ENCODE results near the gene KCTD12. TPM values are rescaled to one million over a fixed set of nuclear protein-coding genes. Genes with fewer than 3 reads are reported as not detected.

Gene KCTD12
- polyA plus RNA-seq, 1 donor (not counting 4 experiments of a cell fraction or from before 2014, with no cell fraction given), result 18.9 TPM

GRCh38 chr13:76872675-76873074 is 13.5 kb downstream of the KCTD12 start:
- H3K9me1 ChIP-seq (ENCODE audit: control insufficient read depth, extremely low read depth, insufficient read depth, low read length), result no peaks in the 10 kb centered on the region
- no peak for FAIRE-seq
- no peak overlapping the region for H3K4me3 ChIP-seq (ENCODE audit: control insufficient read depth in 2 of 3, extremely low read depth in 1 of 3, insufficient read depth in 2 of 3, low read depth in 1 of 3, low read length in 3 of 3)
- no peaks in the 10 kb centered on the region for H4K20me1 ChIP-seq (ENCODE audit: control insufficient read depth, extremely low read depth, insufficient read depth, low read length)
- no peak overlapping the region for H3K27ac ChIP-seq (ENCODE audit: control insufficient read depth, insufficient read depth, low read length)
- no peak for DNase-seq (ENCODE audit: low read depth, low spot score)
- no peaks in the 10 kb centered on the region for H3K4me1 ChIP-seq (ENCODE audit: control insufficient read depth, extremely low read depth, insufficient read depth, low read length)
- no peaks in the 10 kb centered on the region for H3K79me2 ChIP-seq (ENCODE audit: control insufficient read depth, insufficient read depth, low read length)
- H2AFZ ChIP-seq (ENCODE audit: control insufficient read depth, low read length), result peak overlapping the region; percentile 10
- dilution Hi-C loops (cut with MboI; ENCODE audit: extremely low pct_ligation_motif_present, low sequenced_read_pairs), result no loop called here
- TF ChIP-seq CTCF (optimal IDR thresholded peaks at IDR 0.05 in 1 of 3, IDR thresholded peaks at IDR 0.05 in 1 of 3, conservative IDR thresholded peaks at IDR 0.05 in 1 of 3; ENCODE audit: extremely low read depth in 1 of 3, insufficient read depth in 2 of 3, low read length in 3 of 3) (no peak), EZH2 (IDR thresholded peaks at IDR 0.05; ENCODE audit: low read length) (no peak)
- H3K4me2 ChIP-seq (ENCODE audit: control insufficient read depth, extremely low read depth, insufficient read depth, low read depth, low read length), result no peak overlapping the region
- H3K36me3 ChIP-seq (ENCODE audit: control insufficient read depth in 2 of 2, extremely low read depth in 1 of 2, insufficient read depth in 2 of 2, low read length in 2 of 2), result no peaks in the 10 kb centered on the region
- no peak overlapping the region for H3K9ac ChIP-seq (ENCODE audit: control insufficient read depth, extremely low read depth, insufficient read depth, low read length)
- H3K27me3 ChIP-seq (ENCODE audit: control insufficient read depth, extremely low read depth, insufficient read depth, low read length), result no peaks in the 10 kb centered on the region
- no peaks in the 10 kb centered on the region for H3K9me3 ChIP-seq (ENCODE audit: control insufficient read depth, low read depth, low read length)

GRCh38 chr13:76871432-76871831 is 14.8 kb downstream of the KCTD12 start:
- Histone ChIP-seq H3K4me1 (ENCODE audit: control insufficient read depth, extremely low read depth, insufficient read depth, low read length) (no peaks in the 10 kb centered on the region), H3K9ac (ENCODE audit: control insufficient read depth, extremely low read depth, insufficient read depth, low read length) (no peak overlapping the region), H3K9me1 (ENCODE audit: control insufficient read depth, extremely low read depth, insufficient read depth, low read length) (no peaks in the 10 kb centered on the region), H3K27ac (ENCODE audit: control insufficient read depth, insufficient read depth, low read length) (no peak overlapping the region), H3K9me3 (ENCODE audit: control insufficient read depth, low read depth, low read length) (no peaks in the 10 kb centered on the region), H3K79me2 (ENCODE audit: control insufficient read depth, insufficient read depth, low read length) (no peaks in the 10 kb centered on the region), H3K4me2 (ENCODE audit: control insufficient read depth, extremely low read depth, insufficient read depth, low read depth, low read length) (no peak overlapping the region), H3K36me3 (ENCODE audit: control insufficient read depth in 2 of 2, extremely low read depth in 1 of 2, insufficient read depth in 2 of 2, low read length in 2 of 2) (no peaks in the 10 kb centered on the region), H2AFZ (ENCODE audit: control insufficient read depth, low read length) (no peak overlapping the region), H3K27me3 (ENCODE audit: control insufficient read depth, extremely low read depth, insufficient read depth, low read length) (no peaks in the 10 kb centered on the region), H4K20me1 (ENCODE audit: control insufficient read depth, extremely low read depth, insufficient read depth, low read length) (no peaks in the 10 kb centered on the region), H3K4me3 (ENCODE audit: control insufficient read depth in 2 of 3, extremely low read depth in 1 of 3, insufficient read depth in 2 of 3, low read depth in 1 of 3, low read length in 3 of 3) (no peak overlapping the region)
- TF ChIP-seq EZH2 (IDR thresholded peaks at IDR 0.05; ENCODE audit: low read length) (no peak), CTCF (optimal IDR thresholded peaks at IDR 0.05 in 1 of 3, IDR thresholded peaks at IDR 0.05 in 1 of 3, conservative IDR thresholded peaks at IDR 0.05 in 1 of 3; ENCODE audit: extremely low read depth in 1 of 3, insufficient read depth in 2 of 3, low read length in 3 of 3) (no peak)
- dilution Hi-C loops (cut with MboI; ENCODE audit: extremely low pct_ligation_motif_present, low sequenced_read_pairs), result no loop called here
- DNase-seq (ENCODE audit: low read depth, low spot score), result no peak
- FAIRE-seq, result no peak
